GM18508 (cell line): ENCODE data around the gene CAMTA1.

ENCODE experiments used
- ATAC-seq: cut with Tn5 transposase; IDR thresholded peaks from one replicate; pipeline ENCODE4 v1.9.1; 2021; ENCODE audit warnings: moderate number of reproducible peaks; ENCODE audit not compliant: insufficient read depth, unreplicated experiment

Gene CAMTA1

GRCh38 chr1:6965083-6965934 lies 180.1 kb downstream of the CAMTA1 start:
- ATAC-seq, result no peak

GRCh38 chr1:6965935-6966241 lies 180.6 kb downstream of the CAMTA1 start:
- ATAC-seq, result no peak

- ATAC-seq, result no peak
Measured at GRCh38 chr1:6966326-6966725, 181.1 kb downstream of the CAMTA1 start.

GRCh38 chr1:6967431-6968111 lies 182.3 kb downstream of the CAMTA1 start:
- no peak for ATAC-seq

- no peak for ATAC-seq
Measured at GRCh38 chr1:6969106-6969505, 183.9 kb downstream of the CAMTA1 start.

- ATAC-seq, result no peak
Measured at GRCh38 chr1:6969762-6970161, 184.5 kb downstream of the CAMTA1 start.

- ATAC-seq, result no peak
Measured at GRCh38 chr1:6970221-6970620, 185.0 kb downstream of the CAMTA1 start.

- no peak for ATAC-seq
Measured at GRCh38 chr1:6971048-6971447, 185.8 kb downstream of the CAMTA1 start.

- ATAC-seq, result no peak
Measured at GRCh38 chr1:6971699-6972098, 186.4 kb downstream of the CAMTA1 start.

- ATAC-seq, result no peak
Measured at GRCh38 chr1:6972399-6972798, 187.1 kb downstream of the CAMTA1 start.

GRCh38 chr1:6975331-6976043 lies 190.2 kb downstream of the CAMTA1 start:
- ATAC-seq, result no peak

GRCh38 chr1:6976044-6976375 lies 190.8 kb downstream of the CAMTA1 start:
- no peak for ATAC-seq

GRCh38 chr1:6979003-6979613 lies 193.9 kb downstream of the CAMTA1 start:
- ATAC-seq, result no peak

GRCh38 chr1:6981595-6981994 lies 196.3 kb downstream of the CAMTA1 start:
- ATAC-seq, result no peak

GRCh38 chr1:6982443-6982842 lies 197.2 kb downstream of the CAMTA1 start:
- ATAC-seq, result no peak

GRCh38 chr1:6982860-6983259 lies 197.6 kb downstream of the CAMTA1 start:
- no peak for ATAC-seq

- ATAC-seq, result no peak
Measured at GRCh38 chr1:6984536-6984935, 199.3 kb downstream of the CAMTA1 start.

GRCh38 chr1:6984986-6985385 lies 199.7 kb downstream of the CAMTA1 start:
- ATAC-seq, result no peak

GRCh38 chr1:6985549-6986276 lies 200.5 kb downstream of the CAMTA1 start:
- no peak for ATAC-seq

- no peak for ATAC-seq
Measured at GRCh38 chr1:6986281-6986680, 201.0 kb downstream of the CAMTA1 start.
